Sigmoid colon (tissue), 4 donors: ENCODE measurements around the gene SH3TC2.

Experiments
- CTCF ChIP-seq, 4 experiments: fragments of 450-650 bp in 3 of 4; fragments of 200-600 bp in 1 of 4; IDR thresholded peaks; one replicate each; pipeline ENCODE4 v1.5.1; 2016 to 2019; ENCODE audit warnings: antibody characterized with exemption in 4 of 4, mild to moderate bottlenecking in 3 of 4, moderate library complexity in 2 of 4
- EP300 ChIP-seq, 4 donors: sonication (generic); formaldehyde crosslinking; IDR thresholded peaks; one replicate each; pipeline ENCODE4 v1.6.1; 2017; ENCODE audit warnings: antibody characterized with exemption in 4 of 4

DNA sequence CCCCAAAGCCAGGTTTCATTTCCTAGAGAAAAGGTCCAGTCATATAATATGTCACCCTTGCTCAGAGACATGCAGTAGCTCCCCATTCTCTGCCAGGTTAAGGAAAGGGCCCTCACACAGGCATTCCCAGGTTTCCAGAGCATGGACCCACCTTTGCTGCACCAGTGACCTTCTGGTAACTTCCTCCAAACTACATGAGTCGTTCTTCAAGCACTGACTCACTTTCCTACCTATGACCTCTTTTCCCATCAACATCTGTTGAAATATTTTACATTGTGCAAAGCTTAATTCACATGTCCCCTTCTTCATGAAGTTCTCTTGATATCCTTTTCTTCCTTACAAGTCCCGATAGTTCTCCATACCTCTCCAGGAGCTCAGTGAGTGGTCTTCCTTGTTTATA lies 25.9 kb downstream of the SH3TC2 start:
- no peak for TF ChIP-seq CTCF (IDR thresholded peaks at IDR 0.05)
- TF ChIP-seq EP300 (IDR thresholded peaks at IDR 0.05) = no peak
